K562 (cell line): ENCODE measurements around the gene HDC. TPM values are rescaled to one million over a fixed set of nuclear protein-coding genes. Genes with fewer than 3 reads are reported as not detected.

Source experiments
- CBFA2T2 ChIP-seq: fragments of 450-650 bp; conservative IDR thresholded peaks from 2 replicates; pipeline ENCODE4 v1.6.1; 2017; ENCODE audit warnings: mild to moderate bottlenecking
- FIP1L1 ChIP-seq: fragments of 200-400 bp; formaldehyde crosslinking; IDR thresholded peaks from 2 replicates; pipeline ENCODE4 v1.6.1; 2018; ENCODE audit warnings: mild to moderate bottlenecking, low read depth, low read length; ENCODE audit not compliant: poor library complexity, severe bottlenecking
- RCOR1 ChIP-seq, 2 experiments: IDR thresholded peaks; 2 replicates each; pipeline ENCODE4 v1.6.1; 2012; ENCODE audit warnings: low read depth in 2 of 2, low read length in 2 of 2, borderline replicate concordance in 1 of 2, improper control_type of control experiment in 1 of 2
- SIN3B ChIP-seq: fragments of 450-650 bp; IDR thresholded peaks from 2 replicates; pipeline ENCODE4 v1.6.1; 2017; ENCODE audit warnings: low read depth, mild to moderate bottlenecking, moderate library complexity
- U2AF1 ChIP-seq: fragments of 200-400 bp; formaldehyde crosslinking; optimal IDR thresholded peaks from 2 replicates; pipeline ENCODE3; 2017; ENCODE audit warnings: mild to moderate bottlenecking, low read depth, low read length, moderate library complexity
- ZNF316 ChIP-seq: fragments of 450-650 bp; IDR thresholded peaks from 2 replicates; pipeline ENCODE4 v1.6.1; 2016
- ZNF695 ChIP-seq: fragments of 450-650 bp; formaldehyde crosslinking; IDR thresholded peaks from 2 replicates; pipeline ENCODE4 v1.4.0; 2020; ENCODE audit warnings: mild to moderate bottlenecking, moderate library complexity
- polyA plus RNA-seq, 8 experiments: library from polyadenylated mRNA; depleted of rRNA in 4 of 8; stranded (reverse) in 5 of 8; unstranded in 3 of 8; fragments of >200 nt; fragmentation: Nextera tagmentation in 2 of 8; fragmentation: Illumina TruSeq in 1 of 8; extraction: Ambion mirVana in 2 of 8; extraction: Trizol in 1 of 8; gene quantifications; 2 replicates each; pipeline versions ENCODE4 v1.2.1 to v1.2.3, GENCODE V29; 2011 to 2014; ENCODE audit warnings: inconsistent platforms in 1 of 8, missing spikeins in 1 of 8
- total RNA-seq, 7 experiments: library from RNA; depleted of rRNA in 6 of 7; stranded (reverse); fragments of >200 nt in 6 of 7; fragmentation: Illumina TruSeq in 2 of 7; extraction: Trizol in 2 of 7; gene quantifications; 2 replicates each; pipeline versions ENCODE4 v1.2.1 to v1.2.3, GENCODE V29; 2011 to 2021; ENCODE audit warnings: low replicate concordance in 1 of 7
- TF ChIP-seq, protein P1 (sequence below): fragments of 200-600 bp; sonication (generic); IDR thresholded peaks from one replicate; pipeline ENCODE4 v1.6.1; 2012; ENCODE audit warnings: mild to moderate bottlenecking, low read depth, low read length, inconsistent platforms
- TF ChIP-seq, protein P2 (sequence below), 2 experiments: fragments of 250-450 bp in 1 of 2; fragments of 450-650 bp in 1 of 2; sonication (Bioruptor Pico) in 1 of 2; IDR thresholded peaks; 2 replicates each; pipeline versions ENCODE4 v1.6.1 to v1.8.0; 2016 to 2021; ENCODE audit warnings: mild to moderate bottlenecking in 2 of 2, moderate library complexity in 2 of 2, missing compliant biosample characterization in 1 of 2, missing genetic modification characterization in 1 of 2
- TF ChIP-seq, protein P3 (sequence below), 2 experiments: fragments of 150-350 bp in 1 of 2; IDR thresholded peaks; 2 replicates each; pipeline ENCODE4 v1.6.1; 2012 to 2016; ENCODE audit warnings: low read depth in 2 of 2, low read length in 2 of 2, mild to moderate bottlenecking in 1 of 2, moderate library complexity in 1 of 2

Gene HDC
- total and polyA plus RNA-seq, 9 of the 15 experiments (the other 6 are each of a cell fraction or from before 2014, with no cell fraction given), result 0.26 to 5.3 (median 0.99) TPM

DNA sequence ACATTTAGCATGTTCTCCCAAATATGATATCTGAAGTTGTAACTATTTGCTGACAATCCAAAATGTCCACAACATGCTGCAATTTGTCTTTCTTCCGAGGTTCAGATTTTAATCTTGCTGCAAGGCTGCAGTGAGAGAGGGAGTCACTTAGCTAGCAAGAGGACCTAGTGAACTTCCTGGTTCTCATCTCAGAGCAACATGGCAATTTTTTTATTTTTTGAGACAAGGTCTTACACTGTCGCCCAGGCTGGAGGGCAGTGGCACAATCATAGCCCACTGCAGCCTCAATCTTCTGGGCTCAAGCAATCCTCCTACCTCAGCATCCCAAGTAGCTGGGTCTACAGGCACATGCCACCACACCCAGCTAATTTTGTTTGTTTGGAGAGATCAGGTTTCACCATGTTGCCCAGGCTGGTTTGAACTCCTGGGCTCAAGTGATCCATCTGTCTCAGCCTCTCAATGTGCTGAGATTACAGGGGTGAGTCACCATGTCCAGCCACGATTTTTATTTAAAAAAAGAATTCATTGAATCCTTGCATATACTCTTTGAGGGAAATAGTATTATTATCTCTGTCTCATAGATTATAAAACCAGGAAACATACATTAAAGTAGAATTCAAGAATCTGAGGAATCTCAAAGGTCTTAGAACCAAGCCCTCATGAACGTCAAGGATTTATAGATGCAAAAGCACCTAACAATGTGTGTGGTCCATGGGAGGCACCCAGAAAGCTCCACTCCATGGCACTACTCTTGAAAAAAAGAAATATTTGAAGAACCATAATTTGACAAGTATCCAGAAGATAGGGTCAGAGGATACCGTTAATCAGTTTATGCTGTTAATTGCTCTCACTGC is 9.1 kb downstream of the HDC start (continued):
- TF ChIP-seq CBFA2T2, result no peak
- peak in 1 of 2 experiments; percentile 46; a peak in 2 of 4 replicates for TF ChIP-seq RCOR1 (IDR thresholded peaks at IDR 0.05; ENCODE audit: borderline replicate concordance in 1 of 2, low read depth in 2 of 2, low read length in 2 of 2)
- TF ChIP-seq, protein P1, sequence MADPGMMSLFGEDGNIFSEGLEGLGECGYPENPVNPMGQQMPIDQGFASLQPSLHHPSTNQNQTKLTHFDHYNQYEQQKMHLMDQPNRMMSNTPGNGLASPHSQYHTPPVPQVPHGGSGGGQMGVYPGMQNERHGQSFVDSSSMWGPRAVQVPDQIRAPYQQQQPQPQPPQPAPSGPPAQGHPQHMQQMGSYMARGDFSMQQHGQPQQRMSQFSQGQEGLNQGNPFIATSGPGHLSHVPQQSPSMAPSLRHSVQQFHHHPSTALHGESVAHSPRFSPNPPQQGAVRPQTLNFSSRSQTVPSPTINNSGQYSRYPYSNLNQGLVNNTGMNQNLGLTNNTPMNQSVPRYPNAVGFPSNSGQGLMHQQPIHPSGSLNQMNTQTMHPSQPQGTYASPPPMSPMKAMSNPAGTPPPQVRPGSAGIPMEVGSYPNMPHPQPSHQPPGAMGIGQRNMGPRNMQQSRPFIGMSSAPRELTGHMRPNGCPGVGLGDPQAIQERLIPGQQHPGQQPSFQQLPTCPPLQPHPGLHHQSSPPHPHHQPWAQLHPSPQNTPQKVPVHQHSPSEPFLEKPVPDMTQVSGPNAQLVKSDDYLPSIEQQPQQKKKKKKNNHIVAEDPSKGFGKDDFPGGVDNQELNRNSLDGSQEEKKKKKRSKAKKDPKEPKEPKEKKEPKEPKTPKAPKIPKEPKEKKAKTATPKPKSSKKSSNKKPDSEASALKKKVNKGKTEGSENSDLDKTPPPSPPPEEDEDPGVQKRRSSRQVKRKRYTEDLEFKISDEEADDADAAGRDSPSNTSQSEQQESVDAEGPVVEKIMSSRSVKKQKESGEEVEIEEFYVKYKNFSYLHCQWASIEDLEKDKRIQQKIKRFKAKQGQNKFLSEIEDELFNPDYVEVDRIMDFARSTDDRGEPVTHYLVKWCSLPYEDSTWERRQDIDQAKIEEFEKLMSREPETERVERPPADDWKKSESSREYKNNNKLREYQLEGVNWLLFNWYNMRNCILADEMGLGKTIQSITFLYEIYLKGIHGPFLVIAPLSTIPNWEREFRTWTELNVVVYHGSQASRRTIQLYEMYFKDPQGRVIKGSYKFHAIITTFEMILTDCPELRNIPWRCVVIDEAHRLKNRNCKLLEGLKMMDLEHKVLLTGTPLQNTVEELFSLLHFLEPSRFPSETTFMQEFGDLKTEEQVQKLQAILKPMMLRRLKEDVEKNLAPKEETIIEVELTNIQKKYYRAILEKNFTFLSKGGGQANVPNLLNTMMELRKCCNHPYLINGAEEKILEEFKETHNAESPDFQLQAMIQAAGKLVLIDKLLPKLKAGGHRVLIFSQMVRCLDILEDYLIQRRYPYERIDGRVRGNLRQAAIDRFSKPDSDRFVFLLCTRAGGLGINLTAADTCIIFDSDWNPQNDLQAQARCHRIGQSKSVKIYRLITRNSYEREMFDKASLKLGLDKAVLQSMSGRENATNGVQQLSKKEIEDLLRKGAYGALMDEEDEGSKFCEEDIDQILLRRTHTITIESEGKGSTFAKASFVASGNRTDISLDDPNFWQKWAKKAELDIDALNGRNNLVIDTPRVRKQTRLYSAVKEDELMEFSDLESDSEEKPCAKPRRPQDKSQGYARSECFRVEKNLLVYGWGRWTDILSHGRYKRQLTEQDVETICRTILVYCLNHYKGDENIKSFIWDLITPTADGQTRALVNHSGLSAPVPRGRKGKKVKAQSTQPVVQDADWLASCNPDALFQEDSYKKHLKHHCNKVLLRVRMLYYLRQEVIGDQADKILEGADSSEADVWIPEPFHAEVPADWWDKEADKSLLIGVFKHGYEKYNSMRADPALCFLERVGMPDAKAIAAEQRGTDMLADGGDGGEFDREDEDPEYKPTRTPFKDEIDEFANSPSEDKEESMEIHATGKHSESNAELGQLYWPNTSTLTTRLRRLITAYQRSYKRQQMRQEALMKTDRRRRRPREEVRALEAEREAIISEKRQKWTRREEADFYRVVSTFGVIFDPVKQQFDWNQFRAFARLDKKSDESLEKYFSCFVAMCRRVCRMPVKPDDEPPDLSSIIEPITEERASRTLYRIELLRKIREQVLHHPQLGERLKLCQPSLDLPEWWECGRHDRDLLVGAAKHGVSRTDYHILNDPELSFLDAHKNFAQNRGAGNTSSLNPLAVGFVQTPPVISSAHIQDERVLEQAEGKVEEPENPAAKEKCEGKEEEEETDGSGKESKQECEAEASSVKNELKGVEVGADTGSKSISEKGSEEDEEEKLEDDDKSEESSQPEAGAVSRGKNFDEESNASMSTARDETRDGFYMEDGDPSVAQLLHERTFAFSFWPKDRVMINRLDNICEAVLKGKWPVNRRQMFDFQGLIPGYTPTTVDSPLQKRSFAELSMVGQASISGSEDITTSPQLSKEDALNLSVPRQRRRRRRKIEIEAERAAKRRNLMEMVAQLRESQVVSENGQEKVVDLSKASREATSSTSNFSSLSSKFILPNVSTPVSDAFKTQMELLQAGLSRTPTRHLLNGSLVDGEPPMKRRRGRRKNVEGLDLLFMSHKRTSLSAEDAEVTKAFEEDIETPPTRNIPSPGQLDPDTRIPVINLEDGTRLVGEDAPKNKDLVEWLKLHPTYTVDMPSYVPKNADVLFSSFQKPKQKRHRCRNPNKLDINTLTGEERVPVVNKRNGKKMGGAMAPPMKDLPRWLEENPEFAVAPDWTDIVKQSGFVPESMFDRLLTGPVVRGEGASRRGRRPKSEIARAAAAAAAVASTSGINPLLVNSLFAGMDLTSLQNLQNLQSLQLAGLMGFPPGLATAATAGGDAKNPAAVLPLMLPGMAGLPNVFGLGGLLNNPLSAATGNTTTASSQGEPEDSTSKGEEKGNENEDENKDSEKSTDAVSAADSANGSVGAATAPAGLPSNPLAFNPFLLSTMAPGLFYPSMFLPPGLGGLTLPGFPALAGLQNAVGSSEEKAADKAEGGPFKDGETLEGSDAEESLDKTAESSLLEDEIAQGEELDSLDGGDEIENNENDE, result no peak
- no peak for TF ChIP-seq FIP1L1
- no peak for TF ChIP-seq SIN3B
- TF ChIP-seq, protein P2, sequence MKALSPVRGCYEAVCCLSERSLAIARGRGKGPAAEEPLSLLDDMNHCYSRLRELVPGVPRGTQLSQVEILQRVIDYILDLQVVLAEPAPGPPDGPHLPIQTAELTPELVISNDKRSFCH (CRISPR knock-in tag; IDR thresholded peaks at IDR 0.05), result no peak
- TF ChIP-seq, protein P2 (tag; IDR thresholded peaks at IDR 0.05), result no peak
- TF ChIP-seq U2AF1, result no peak
- TF ChIP-seq, protein P3, sequence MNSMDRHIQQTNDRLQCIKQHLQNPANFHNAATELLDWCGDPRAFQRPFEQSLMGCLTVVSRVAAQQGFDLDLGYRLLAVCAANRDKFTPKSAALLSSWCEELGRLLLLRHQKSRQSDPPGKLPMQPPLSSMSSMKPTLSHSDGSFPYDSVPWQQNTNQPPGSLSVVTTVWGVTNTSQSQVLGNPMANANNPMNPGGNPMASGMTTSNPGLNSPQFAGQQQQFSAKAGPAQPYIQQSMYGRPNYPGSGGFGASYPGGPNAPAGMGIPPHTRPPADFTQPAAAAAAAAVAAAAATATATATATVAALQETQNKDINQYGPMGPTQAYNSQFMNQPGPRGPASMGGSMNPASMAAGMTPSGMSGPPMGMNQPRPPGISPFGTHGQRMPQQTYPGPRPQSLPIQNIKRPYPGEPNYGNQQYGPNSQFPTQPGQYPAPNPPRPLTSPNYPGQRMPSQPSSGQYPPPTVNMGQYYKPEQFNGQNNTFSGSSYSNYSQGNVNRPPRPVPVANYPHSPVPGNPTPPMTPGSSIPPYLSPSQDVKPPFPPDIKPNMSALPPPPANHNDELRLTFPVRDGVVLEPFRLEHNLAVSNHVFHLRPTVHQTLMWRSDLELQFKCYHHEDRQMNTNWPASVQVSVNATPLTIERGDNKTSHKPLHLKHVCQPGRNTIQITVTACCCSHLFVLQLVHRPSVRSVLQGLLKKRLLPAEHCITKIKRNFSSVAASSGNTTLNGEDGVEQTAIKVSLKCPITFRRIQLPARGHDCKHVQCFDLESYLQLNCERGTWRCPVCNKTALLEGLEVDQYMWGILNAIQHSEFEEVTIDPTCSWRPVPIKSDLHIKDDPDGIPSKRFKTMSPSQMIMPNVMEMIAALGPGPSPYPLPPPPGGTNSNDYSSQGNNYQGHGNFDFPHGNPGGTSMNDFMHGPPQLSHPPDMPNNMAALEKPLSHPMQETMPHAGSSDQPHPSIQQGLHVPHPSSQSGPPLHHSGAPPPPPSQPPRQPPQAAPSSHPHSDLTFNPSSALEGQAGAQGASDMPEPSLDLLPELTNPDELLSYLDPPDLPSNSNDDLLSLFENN (IDR thresholded peaks at IDR 0.05; ENCODE audit: low read depth in 2 of 2, low read length in 2 of 2), result no peak
- TF ChIP-seq ZNF695 (CRISPR knock-in tag), result no peak
- peak; percentile 94 for TF ChIP-seq ZNF316
